OCI-LY3 (cell line): Measurements from ENCODE around the gene SMAD5.

ENCODE experiments used
- EZH2phosphoT487 ChIP-seq: fragments of 200-600 bp; shearing (Covaris generic); IDR thresholded peaks from 2 replicates; pipeline ENCODE4 v1.6.1; 2018; ENCODE audit warnings: antibody characterized with exemption, mixed run types, low read depth
- TF ChIP-seq, protein P1 (sequence below): fragments of 200-600, 300-600 bp; sonication (generic); IDR thresholded peaks from 2 replicates; pipeline ENCODE4 v1.5.1; 2014; ENCODE audit warnings: antibody characterized with exemption, low read length, low read depth

DNA sequence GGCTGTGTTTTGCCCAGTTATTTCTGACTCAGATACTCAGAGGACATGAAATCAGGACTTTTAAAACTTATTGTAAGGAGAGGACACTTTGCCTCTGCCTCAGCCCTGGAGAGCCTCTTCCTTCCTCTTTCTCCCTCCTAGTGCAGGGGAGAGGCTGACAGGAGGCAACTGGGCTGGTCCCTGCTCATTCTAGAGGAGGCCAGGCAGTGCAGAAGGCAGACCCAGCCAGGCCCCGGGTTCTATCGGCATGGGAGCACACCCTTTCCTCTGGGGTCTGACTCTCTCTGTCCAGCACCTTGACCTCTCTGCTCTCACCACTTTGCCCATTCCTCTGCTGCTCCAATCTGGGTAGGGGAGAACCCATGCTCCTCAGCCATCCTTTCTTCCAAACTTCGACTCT is 76.3 kb downstream of the SMAD5 start:
- TF ChIP-seq, protein P1, sequence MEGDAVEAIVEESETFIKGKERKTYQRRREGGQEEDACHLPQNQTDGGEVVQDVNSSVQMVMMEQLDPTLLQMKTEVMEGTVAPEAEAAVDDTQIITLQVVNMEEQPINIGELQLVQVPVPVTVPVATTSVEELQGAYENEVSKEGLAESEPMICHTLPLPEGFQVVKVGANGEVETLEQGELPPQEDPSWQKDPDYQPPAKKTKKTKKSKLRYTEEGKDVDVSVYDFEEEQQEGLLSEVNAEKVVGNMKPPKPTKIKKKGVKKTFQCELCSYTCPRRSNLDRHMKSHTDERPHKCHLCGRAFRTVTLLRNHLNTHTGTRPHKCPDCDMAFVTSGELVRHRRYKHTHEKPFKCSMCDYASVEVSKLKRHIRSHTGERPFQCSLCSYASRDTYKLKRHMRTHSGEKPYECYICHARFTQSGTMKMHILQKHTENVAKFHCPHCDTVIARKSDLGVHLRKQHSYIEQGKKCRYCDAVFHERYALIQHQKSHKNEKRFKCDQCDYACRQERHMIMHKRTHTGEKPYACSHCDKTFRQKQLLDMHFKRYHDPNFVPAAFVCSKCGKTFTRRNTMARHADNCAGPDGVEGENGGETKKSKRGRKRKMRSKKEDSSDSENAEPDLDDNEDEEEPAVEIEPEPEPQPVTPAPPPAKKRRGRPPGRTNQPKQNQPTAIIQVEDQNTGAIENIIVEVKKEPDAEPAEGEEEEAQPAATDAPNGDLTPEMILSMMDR: no peak
- no peak for TF ChIP-seq EZH2phosphoT487
